NCI-H128 (cell line): ENCODE data around the gene FAM20A.

Source experiments
- DNase-seq: peaks from one replicate; lab custom pipeline; 2025; ENCODE audit not compliant: unreplicated experiment; lab: John Stamatoyannopoulos, UW

The FAM20A gene

DNA sequence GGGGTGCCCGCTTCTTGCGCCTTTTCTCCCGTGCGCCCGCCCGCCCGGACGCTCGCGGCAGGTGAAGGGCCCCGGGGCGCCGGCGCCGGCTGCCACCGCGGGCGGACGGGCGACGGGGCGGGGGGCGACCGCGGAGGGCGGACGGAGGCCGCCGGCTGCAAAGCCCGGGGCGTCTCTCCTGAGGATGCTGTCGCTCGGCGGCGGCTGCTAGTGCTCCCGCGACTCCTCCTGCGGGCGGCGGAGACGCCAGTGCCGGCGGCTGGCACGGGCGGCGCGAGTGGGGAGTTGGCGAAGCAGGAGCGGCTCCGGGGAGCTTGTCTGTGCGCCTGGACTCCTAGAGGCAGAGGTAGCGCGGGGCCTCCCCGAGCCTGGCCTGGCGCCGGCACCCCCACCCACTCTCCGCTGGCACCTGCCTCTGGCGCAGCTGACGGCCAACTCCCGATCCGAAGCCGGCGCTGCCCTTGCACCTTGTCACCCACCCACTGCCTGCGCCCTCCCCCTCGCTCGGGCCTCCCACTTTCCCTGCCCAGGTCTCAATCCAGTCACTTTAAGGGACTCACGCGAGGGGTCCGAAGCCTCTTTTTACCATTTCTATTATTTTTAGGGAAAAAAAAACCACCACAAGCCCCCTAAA is at the start of gene FAM20A:
TSS of gene FAM20A (minus strand) at position 437 of the 634 bp plus-strand sequence. CDS start 701 bp downstream, outside the sequence.
- DNase-seq = peak; percentile 9

DNA sequence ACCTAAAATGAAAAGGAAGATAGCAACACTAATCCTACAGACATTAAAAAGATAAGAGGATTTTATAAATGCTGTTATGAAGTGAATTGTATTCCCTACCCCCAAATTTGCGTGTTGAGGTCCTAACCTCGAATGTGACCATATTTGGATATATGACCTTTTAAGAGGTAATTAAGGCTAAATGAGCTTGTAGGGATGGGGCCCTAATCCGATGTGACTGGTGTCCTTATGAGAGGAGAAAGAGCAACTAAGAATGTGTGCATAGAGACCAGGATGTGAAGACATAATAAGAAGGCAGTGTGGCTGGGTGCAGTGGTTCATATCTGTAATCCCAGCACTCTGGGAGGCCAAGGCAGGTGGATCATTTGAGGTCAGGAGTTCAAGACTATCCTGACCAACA is 48.2 kb upstream of the FAM20A start:
- DNase-seq = no peak

DNA sequence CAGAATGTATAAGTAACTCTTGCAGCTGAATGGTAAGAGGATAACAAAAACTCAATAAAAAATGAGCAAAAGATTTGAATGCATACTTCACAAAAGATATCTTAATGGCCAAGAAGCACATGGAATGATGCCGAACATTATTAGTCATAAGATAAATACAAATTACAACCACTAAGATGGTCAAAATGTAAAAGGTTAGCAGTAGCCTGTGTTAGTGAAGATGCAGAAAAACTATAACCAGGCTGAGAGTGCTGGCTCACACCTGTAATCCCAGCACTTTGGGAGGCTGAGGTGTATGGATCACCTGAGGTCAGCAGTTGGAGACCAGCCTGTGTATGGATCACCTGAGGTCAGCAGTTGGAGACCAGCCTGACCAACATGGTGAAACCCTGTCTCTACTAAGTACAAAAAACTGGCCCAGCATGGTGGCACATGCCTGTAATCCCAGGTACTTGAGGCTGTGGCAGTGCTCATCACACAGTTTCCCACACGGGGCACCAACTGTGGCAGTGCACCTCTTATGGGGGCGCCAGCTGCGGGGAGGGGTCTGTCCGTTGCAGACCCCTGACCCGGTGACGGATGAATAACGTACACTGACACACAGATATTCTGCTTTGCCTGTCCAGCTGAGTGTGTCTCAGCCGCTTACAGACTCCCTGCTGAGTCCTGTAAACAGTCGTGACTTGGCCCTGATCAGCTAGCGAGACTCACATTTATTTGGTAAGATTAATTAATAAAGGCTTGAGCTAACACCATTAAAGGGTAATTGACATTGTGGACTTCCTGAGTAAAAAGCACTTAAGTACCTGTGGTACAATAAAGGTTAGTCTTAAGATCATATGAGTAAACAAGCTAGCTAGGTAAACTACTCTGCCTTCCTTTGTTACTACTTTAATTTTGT is 45.7 kb upstream of the FAM20A start:
- DNase-seq = no peak

GRCh38 chr17:68642118-68642412 is 40.9 kb upstream of the FAM20A start:
- DNase-seq = no peak

DNA sequence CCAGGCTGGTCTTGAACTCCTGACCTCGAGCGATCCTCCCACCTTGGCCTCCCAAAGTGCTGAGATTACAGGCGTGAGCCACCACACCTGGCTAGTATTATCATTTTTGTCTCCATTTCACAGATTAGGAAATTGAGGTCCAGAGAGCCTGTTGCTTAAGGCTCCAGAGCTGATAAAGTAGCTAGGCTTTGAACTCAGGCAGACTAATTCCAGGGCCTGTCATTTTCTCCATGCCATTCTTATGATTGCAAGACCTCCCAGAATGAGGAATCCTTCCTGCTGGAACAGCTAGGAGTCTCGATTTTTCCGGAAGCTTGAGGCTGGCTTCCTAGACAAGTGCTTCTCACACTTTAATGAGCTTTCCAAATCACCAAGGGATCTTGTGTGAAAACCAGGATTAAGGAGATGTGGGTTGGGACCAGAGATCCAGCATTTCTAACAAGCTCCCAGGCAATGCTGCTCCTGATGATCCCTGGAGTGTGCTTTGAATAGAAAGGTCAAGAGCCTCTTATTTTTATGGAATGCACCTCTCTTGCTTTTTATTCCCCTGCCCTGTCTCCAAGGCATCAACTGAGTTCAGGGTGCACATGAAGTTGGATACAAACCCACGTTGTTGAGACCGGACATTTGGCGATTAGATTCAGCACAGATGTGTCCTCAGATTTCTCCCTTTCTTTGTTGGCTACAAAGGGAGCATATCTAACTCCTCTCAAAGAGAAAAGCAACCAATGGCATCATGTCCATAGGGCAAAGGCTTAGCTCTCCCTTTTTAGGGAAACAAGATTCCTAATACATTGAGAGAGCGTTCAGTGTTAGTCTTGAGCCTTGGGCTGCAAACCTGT is 40.3 kb upstream of the FAM20A start:
- DNase-seq = no peak

- no peak for DNase-seq
These were observed 39.2 kb upstream of the FAM20A start for GRCh38 chr17:68640242-68640989.

DNA sequence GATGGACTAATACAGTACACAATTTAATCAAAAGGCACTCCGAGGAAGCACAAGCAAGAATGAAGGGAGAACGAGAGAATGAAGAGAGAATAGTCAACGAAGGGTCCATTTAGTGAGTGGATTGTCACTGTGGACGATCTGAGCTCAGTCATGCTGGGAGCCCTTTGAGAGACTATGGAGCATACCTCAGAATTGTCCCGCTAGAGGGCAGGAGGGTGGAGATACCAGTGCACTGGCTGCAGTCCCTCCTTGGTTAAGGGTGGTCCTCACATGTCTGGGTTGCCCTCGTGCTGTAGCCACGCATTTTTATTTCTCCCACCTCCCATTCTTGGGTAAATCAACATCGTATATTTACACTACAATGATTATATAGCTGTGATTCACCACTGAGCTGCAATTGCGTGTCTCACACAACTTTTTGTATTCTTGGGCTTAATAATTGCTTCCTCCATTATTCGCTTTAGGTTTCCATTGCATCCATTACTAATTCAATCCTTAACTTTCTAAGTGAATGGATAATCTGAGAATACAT is 33.2 kb upstream of the FAM20A start:
- DNase-seq = no peak

DNA sequence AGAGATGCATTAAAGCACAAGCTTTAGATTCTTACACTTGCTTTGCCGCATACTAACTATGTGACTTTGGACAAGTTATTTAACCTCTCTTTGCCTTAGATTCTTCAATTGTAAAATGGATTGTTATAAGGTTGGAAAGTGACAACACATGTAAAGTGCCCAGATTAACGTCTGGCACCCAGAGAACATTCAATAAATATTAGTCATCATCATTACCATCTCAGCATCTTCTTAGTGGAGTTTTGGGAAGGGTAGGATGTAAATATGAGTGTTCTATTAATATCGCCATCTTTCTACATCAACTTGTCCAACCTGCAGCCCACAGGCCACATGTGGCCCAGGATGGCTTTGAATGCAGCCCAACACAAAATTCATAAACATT is 27.4 kb upstream of the FAM20A start:
- DNase-seq = no peak

- DNase-seq = no peak
These were observed 26.9 kb upstream of the FAM20A start for GRCh38 chr17:68627956-68628575.

GRCh38 chr17:68624381-68624780 is 23.2 kb upstream of the FAM20A start:
- DNase-seq = no peak

GRCh38 chr17:68623811-68624210 is 22.6 kb upstream of the FAM20A start:
- no peak for DNase-seq

- DNase-seq = no peak
These were observed 21.3 kb upstream of the FAM20A start for GRCh38 chr17:68622423-68622822.

- no peak for DNase-seq
These were observed 19.9 kb upstream of the FAM20A start for GRCh38 chr17:68621065-68621464.

GRCh38 chr17:68616334-68616733 is 15.2 kb upstream of the FAM20A start:
- no peak for DNase-seq

GRCh38 chr17:68614718-68615117 is 13.6 kb upstream of the FAM20A start:
- no peak for DNase-seq

DNA sequence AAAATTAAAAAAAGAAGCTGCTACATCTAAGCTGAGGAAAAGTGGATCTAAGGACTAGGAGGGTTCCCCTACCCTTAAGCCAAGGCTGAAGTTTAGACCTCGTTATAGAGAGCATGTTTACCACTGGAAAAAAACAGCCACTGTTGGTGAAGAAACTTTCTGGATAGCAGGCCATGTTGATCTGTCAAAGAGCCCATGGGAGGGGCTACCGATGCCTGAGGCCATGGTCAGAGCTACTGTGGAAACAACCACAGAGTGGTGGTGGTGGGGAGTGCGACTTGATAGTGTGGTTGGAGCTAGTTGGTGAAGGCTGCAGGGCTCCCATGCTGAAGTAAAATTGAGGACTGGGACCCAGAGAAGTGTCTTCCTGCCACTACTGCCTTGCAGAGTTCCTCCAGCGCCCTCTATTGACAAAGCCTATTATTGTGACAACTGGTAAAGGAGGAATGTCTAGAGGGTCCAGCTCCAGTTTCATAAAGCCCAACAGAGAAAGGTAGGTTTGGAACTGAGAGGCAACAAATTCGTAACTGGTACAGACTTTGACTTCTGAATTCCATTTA is 12.7 kb upstream of the FAM20A start:
- DNase-seq = peak; percentile 47

GRCh38 chr17:68612923-68613292 is 11.7 kb upstream of the FAM20A start:
- DNase-seq = no peak

GRCh38 chr17:68612209-68612922 is 11.2 kb upstream of the FAM20A start:
- DNase-seq = no peak
